Transverse colon (tissue), 3 donors: ENCODE results near the gene ANKRD12.

Experiments
- EP300 ChIP-seq: sonication (generic); formaldehyde crosslinking; IDR thresholded peaks from one replicate; pipeline ENCODE4 v1.6.1; 2017; ENCODE audit warnings: antibody characterized with exemption, low read depth
- TF ChIP-seq, protein P1 (sequence below), 5 experiments: fragments of 200-600 bp in 3 of 5; fragments of 450-650 bp in 2 of 5; sonication (generic) in 3 of 5; IDR thresholded peaks; 1 replicate in 2 of 5; 2 replicates in 3 of 5; pipeline ENCODE4 v1.5.1; 2016 to 2017; ENCODE audit warnings: antibody characterized with exemption in 5 of 5, inconsistent platforms in 3 of 5, mild to moderate bottlenecking in 2 of 5, moderate library complexity in 1 of 5

DNA sequence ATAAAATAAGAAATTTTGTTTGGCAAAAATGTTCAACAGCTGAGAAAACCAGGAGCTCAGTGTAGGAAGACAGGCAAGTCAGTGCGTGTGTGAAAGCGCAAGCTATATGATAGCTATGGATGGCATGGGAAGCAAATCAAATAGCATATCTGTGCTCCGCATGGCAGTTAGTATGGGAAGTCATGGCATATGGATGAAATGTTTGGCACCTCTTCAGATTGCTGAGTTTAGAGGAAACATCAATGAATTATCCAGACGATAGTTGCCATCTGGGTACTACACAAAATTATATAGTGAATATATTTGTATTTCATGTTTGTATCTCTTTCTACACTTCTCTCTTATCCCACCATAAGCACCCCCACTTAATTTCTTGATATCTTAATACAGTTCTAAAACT, 112.1 kb downstream of the ANKRD12 start:
- TF ChIP-seq, protein P1, sequence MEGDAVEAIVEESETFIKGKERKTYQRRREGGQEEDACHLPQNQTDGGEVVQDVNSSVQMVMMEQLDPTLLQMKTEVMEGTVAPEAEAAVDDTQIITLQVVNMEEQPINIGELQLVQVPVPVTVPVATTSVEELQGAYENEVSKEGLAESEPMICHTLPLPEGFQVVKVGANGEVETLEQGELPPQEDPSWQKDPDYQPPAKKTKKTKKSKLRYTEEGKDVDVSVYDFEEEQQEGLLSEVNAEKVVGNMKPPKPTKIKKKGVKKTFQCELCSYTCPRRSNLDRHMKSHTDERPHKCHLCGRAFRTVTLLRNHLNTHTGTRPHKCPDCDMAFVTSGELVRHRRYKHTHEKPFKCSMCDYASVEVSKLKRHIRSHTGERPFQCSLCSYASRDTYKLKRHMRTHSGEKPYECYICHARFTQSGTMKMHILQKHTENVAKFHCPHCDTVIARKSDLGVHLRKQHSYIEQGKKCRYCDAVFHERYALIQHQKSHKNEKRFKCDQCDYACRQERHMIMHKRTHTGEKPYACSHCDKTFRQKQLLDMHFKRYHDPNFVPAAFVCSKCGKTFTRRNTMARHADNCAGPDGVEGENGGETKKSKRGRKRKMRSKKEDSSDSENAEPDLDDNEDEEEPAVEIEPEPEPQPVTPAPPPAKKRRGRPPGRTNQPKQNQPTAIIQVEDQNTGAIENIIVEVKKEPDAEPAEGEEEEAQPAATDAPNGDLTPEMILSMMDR (IDR thresholded peaks at IDR 0.05), result no peak
- TF ChIP-seq EP300, result no peak
